Eye (tissue), 1 donor: ENCODE data around the gene ZSCAN5C.
"Not testable (repeated sequence)": the region's sequence is repeated elsewhere in the genome, so short reads cannot be mapped to it uniquely, and the experiment has no call there.

ENCODE experiments used
- DNase-seq: peaks from one replicate; pipeline ENCODE4 v3.0.0-alpha.2; 2015

ZSCAN5C gene

GRCh38 chr19:56193981-56194640, 8.0 kb upstream of the ZSCAN5C start:
- DNase-seq: no peak

- not testable (repeated sequence) for DNase-seq
These were observed 4.4 kb upstream of the ZSCAN5C start, which contains the start of gene ZSCAN5B for GRCh38 chr19:56197646-56198045. TSS of gene ZSCAN5B (minus strand) at chr19:56197783. CDS start at chr19:56193052, 4,731 bp downstream.

GRCh38 chr19:56199687-56200086, 2.4 kb upstream of the ZSCAN5C start:
- no peak for DNase-seq

GRCh38 chr19:56207581-56207980, 5.5 kb downstream of the ZSCAN5C start:
- not testable (repeated sequence) for DNase-seq

- no peak for DNase-seq
These were observed 7.0 kb downstream of the ZSCAN5C start for GRCh38 chr19:56209091-56209490.

GRCh38 chr19:56210036-56210435, 8.0 kb downstream of the ZSCAN5C start:
- not testable (repeated sequence) for DNase-seq

- DNase-seq: no peak
These were observed 9.6 kb downstream of the ZSCAN5C start for GRCh38 chr19:56211718-56212117.

- DNase-seq: peak; percentile 67
These were observed 15.2 kb downstream of the ZSCAN5C start for GRCh38 chr19:56217039-56217949.

GRCh38 chr19:56218961-56219360, 16.9 kb downstream of the ZSCAN5C start:
- DNase-seq: no peak

- DNase-seq: peak; percentile 27
These were observed 19.4 kb downstream of the ZSCAN5C start for GRCh38 chr19:56221442-56221841.

- no peak for DNase-seq
These were observed 19.8 kb downstream of the ZSCAN5C start for GRCh38 chr19:56221851-56222250.

- no peak for DNase-seq
These were observed 20.8 kb downstream of the ZSCAN5C start for GRCh38 chr19:56222901-56223300.

GRCh38 chr19:56223481-56223880, 21.4 kb downstream of the ZSCAN5C start:
- no peak for DNase-seq

GRCh38 chr19:56245121-56245740, 43.2 kb downstream of the ZSCAN5C start:
- no peak for DNase-seq

GRCh38 chr19:56245764-56246163, 43.7 kb downstream of the ZSCAN5C start:
- DNase-seq: not testable (repeated sequence)

- DNase-seq: not testable (repeated sequence)
These were observed 46.8 kb downstream of the ZSCAN5C start for GRCh38 chr19:56248736-56249338.

GRCh38 chr19:56252699-56253422, 50.8 kb downstream of the ZSCAN5C start:
- peak; percentile 89 for DNase-seq

- peak; percentile 65 for DNase-seq
These were observed 51.7 kb downstream of the ZSCAN5C start for GRCh38 chr19:56253737-56254136.

- no peak for DNase-seq
These were observed 56.2 kb downstream of the ZSCAN5C start for GRCh38 chr19:56258272-56258671.
